Effector CD4-positive, alpha-beta T cell (primary cell): Measurements from ENCODE around the gene WNT7B. TPM values are rescaled to one million over a fixed set of nuclear protein-coding genes. Genes with fewer than 3 reads are reported as not detected.
A peak's percentile ranks its signal among the peaks of the same experiment; 100 is the strongest.

ENCODE experiments used
- DNase-seq: peaks from one replicate; pipeline ENCODE4 v3.0.0-alpha.2; 2020
- total RNA-seq: gene quantifications from one replicate; lab custom pipeline; 2026; lab: John Stamatoyannopoulos, UW

Gene WNT7B
- not detected for total RNA-seq

DNA sequence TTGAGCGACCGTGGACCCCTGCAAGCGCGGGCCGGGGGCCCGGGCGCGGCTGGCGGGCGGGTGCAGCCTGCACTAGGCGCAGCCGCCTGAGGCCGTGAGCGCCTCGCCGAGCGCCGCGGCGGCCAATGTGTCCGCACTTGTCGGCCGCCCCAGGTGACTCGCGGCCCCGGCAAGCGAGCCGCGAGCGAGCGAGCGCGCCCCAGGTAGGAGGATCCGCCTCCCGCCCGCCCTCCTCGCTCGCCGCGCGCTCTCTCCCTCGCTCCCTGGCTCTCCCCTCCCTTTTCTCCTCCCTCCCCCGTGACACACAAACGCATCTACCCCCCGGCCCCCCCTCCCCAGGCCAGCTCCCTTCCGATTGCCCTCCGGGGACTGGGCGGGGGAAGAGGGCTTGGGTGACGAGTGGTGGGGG is at the start of gene WNT7B:
WNT7B (minus strand) TSS at position 160 of the 409 bp plus-strand sequence. CDS start 408 bp downstream, outside the sequence.
- DNase-seq, result no peak

DNA sequence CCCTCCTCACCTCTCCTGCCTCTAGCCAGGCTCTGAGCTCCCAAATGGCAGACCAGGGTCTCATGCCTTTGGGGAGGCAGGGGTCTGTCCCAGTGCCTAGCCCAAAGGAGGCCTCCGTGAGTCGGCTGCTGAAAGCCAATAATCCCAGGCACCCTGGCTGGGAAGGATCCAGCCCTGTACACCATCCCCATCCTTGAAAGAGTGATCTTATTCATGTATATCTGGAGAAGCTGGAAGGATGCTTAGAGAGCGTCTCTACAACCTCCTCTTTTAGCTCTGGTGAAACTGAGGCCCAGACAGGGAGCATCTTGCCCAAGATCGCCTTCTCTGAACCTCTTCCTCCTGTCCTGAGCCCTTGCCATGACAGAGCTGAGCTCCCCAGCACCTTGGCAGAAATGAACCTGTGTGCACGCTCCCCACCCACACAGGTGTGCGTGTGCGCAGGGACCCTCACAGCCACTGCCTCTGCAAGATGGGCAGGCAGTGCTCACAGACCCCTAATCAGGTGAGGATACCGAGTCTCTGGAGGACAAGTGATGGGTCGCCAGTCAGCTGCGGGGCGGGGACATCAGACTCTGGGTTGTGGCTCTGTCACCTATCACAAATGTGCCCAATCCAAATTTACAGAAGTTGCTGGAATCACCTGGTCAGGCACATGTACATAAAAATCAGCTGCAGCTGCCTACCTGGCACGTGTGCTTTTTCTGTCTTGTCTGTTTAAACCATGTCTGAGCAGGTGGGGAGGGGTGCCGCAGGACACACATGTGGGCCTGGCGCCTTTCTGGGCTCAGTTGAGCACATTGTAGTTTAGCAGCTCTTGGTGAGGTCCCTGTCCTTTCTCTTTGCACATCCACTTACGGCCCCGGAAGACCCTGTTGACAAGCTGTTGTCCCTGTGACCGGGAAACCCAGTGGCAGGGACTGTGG is 49.3 kb upstream of the WNT7B start:
- DNase-seq, result no peak

DNA sequence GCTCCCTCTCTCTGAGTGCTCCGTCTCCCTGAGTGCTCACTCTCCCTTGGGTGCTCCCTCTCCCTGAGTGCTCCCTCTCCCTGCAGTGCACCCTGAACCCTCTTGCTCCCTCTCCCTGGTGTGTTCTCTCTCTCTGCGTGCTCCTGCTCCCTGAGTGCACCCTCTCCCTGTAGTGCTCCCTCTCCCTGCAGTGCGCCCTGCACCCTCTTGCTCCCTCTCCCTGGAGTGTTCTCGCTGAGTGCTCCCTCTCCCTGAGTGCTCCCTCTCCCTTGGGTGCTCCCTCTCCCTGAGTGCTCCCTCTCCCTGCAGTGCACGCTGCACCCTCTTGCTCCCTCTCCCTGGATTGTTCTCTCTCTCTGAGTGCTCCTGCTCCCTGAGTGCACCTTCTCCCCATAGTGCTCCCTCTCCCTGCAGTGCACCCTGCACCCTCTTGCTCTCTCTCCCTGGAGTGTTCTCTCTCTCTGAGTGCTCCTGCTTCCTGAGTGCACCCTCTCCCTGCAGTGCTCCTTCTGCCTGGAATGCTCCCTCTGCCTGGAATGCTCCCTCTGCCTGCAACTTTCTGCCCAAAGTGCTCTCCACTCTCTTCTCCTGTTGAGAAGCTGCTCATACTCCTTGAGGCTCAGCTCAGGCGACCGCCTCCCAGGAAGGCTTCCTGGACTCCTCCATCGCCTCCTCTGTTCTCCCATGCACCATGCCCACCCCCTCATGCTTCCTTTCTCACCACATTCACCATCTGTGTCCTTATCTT is 48.4 kb upstream of the WNT7B start:
- no peak for DNase-seq

DNA sequence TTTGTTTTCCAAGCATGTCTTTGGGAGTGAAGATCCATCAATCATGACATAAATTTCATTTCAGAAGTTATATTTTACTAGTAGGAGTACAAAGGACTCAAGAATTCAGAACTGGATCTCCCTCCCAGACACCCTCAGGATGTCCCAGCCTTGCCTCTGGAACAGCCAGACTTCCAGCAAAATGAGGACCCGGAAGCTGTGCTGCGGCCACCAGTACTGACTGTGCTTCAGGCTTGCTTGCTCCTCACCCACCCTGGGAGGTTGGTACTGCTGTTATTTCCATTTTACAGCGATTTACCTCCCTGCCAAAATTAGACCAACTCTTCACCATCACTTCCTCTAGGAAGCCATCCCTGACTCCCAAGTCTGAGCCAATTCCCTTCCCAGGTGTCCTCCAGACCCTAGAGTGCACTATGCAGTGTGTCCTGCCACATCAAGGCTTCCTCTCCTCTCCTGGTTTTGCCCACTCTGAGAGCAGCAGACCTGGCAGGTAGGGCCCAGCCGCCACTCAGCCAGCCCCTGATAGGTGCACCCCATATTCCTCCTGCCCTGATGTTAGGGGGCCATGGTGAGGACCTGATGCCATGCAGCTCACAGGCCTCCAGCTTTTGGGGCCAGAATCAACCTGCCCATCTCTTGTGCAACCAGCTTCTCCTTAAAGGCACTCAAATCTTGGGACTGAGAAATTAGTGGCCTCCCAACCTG is 47.3 kb upstream of the WNT7B start:
- no peak for DNase-seq

DNA sequence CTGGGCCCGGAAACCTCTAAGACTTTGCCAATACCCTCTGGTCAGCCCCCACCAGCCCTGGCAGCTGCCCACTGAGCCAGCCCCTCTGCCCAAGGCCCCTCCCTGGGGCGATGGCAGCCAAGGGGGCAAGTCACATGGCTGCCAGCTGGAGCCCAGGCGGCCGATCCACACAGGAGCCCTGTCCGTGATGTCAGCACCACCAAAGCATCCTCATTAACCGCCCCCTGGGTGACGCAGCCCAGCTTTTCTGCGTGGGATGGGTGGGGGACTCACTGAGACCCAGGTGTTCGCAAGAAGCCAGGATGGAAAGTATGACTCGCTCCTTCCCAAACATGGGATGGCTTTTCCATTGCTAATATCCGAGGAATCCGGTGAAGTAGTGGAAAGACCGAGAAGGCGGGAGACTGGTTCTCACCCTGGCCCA is 46.6 kb upstream of the WNT7B start:
- no peak for DNase-seq

DNA sequence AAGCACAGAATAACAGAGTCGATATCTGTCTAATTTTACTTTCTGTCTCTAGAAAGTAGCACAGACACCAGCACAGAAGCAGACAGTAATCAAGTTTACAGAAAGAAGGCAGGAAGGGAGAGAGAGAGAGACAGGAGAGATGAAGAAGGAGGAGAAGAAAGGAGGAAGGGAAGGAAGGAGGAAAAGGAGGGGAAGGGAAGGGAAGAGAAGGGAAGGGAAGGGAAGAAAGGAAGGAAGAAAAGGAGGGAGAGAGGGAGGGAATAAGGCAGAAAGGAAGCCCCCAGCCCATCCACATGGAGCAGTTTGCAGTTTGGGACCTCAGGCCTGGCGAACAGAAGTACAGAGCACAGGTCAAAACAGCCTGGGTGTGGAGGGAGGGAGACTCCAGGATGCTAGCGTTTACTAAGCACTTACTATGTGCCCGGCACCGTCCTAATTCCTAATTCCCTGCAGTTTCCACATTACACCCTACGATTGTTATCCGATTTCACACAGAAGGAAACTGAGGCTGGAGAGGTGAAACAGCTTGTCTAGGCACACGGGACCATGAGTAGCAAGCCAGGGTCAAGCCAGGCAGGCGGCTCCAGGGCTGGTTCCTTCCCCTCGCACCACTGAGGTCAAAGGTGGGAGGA is 46.0 kb upstream of the WNT7B start:
- no peak for DNase-seq

DNA sequence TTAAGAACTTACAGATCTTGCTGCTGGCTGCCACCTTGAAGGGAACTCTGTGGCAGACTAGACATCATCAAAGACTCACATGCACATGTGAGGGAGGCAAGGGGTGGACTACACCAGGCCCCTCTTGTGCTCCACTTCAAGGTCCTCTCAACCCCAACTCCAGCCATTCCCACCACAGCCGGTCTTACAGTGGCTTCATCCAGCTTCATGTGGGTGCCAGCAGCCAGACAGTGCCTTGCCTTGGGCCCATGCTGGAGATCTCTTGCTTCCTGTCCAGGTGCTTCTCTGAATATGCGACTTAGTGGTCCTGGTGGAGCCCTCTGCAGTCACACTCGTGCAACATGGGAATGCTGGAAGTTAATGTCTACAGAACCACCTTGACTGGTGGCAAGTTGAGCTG is 44.6 kb upstream of the WNT7B start:
- DNase-seq, result no peak

DNA sequence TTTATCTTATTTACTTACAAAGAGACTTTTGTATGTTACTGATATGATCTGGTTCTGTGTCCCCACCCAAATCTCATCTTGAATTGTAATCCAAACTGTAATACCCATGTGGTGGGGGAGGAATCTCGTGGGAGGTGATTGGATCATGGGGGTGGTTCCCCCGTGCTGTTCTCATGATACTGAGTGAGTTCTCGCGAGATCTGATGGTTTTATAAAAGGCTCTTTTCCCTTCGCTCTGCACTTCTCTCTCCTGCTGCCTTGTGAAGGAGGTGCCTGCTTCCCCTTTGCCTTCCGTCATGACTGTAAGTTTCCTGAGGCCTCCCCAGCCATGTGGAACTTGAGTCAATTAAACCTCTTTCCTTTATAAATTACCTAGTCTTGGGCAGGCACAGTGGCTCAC is 42.4 kb upstream of the WNT7B start:
- DNase-seq, result no peak

DNA sequence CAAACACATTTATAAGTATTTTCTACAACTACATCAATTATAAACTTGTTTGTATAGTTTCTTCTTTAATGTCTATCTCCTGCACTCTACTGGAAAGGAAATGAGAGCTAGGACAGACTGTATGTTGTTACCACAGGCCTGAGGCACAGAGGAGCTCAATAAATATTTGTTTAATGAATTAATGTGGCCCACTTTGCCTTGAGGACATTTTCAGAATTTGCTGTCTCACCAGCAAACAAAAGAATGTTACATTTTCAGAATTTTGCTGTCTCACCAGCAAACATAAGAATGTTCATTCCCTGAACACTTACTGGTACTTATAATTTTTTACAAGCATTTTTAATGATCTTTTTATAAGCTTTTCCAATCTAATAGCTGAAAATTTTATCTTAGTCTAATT is 41.9 kb upstream of the WNT7B start:
- DNase-seq, result no peak

DNA sequence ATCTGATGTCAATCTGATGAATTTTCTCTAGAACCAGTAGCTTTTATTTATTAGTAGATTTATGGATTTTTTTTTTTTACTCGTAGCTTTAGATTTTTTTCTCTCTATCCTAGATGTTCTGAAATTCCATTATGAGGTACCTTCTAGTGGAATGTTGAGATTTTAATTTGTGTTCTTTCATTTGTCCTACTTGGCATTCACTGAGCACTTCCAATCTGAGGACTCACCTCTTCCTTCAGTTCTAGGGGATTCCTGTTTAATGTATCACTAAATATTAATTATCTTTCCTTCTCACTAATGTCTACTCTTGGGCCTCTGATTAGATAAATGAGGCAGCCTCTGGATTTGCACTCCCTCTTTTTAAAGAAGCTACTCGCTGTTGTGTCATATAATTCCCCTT is 40.2 kb upstream of the WNT7B start:
- no peak for DNase-seq

DNA sequence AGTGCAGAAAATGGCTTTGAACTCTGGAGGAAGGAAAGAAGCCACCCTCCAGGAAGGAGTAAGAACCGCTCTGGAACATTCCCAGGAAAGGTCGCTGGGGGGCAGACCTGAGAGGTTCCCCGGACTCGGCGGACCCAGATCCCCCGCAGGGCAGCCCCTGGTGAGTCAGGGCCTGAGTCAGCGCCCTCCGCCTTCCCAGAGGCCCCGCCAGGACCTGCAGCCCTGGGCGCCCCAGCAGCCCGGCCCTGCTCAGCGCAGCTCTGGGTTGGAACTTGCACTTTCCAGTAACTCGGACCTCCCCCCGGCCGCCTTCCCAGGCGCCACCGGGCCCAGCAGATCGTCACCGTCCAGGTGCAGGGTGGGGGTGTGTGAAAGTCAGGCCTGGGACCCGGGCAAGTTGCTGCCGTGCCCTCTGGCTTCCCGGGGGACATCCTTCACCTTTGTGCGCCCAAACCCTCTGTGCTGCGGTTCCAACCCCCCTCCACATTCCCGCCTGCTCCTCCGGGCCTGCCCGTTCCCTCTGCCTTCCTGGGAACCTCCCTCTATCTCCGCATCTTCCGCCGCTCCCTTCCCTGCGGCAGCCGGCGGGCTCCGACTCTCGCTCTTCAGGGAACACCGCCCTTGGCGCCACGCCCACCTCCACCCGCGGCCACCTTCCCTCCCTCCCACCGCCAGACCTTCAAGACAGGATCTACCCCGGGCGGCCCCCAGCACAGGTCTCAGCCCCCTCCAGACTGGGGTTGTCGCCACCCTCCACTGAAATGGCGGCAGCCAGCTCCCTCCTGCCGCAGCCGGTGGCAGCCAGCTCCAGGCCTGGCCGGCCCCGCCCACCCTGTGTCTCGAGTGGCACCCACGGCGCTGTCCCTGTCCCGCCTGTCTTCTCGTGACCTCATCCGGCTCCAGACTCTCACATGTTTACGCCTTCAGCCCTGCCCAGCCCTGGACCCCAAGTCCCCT is 36.8 kb upstream of the WNT7B start:
- DNase-seq, result peak; percentile 72

DNA sequence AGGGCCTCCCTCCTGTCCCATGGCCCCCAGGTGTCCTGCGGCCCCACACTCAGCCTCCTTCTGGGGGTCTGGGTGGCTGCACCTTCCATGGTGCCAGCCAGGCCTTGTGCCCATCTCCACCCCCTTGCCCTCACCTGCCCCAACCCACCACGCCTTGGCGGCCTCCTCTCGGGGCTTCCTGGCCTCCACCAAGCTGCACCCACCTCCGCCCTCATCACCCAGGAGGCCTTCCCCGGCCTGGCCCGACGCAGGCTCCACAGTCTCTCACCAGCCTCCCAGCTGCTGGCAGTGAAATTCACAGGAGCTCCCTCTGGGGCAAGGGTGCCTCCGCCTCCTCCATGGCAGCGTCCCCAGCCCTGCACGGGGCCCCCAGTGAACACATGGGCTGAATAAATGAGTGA is 35.9 kb upstream of the WNT7B start:
- DNase-seq, result no peak

DNA sequence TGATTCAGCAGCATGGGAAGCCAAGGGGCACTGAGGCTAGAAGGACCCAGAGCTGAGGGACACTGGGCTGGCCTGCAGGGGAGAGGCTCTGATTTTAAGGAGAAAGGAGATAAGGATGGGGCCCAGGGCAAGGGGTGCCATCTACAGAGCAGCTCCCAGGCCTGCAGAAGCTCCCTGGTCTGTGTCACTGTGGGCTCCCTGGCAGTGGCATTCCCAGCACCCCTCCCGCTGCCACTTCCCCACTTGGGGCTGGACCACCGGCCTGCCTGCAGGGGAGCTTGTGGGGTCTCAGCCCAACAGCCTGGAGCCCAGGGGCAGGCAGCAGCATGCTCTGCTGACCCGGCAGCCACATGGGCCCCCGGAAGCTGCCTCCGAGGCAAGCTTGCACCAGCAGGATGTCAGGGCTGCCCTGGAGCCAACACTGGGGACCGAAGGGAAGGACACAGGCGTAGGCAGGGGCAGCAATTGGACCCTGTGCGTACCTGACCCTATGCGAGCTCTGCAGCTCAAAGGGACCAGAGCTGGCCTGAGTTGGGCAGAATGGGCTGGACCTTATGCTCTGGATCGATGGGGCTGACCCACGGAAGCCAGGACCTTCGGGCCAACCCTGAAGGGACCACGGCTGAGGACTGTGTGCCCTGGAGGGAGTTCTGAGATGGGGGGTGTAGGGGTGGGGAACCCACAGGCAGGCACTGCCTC is 35.4 kb upstream of the WNT7B start:
- DNase-seq, result no peak

DNA sequence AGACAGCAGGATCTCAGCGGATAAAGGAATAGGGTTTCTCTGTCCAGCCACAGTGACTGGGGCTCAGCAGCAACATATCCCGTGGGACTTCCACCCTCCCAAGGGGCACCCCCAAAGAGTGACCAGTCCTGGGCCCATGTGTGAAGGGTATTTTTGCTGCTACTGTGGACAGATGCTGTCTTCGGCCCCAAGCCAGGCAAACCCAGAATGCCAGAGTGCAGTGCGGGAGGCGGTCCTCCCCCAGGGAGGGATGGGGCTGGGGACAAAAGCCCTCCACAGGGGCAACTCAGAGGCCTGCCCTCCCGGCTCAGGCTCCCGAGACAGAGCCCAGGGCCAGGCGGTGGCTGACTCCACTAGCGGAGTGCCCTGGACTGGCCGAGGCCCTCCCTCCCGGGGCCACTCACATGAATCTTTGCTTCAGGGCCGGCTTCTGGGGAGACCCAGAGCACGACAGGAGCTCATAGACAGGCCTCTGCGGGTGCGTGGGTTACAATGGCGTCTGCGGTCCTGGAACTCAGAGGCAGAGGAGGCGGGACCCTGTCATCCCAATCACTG is 34.7 kb upstream of the WNT7B start:
- no peak for DNase-seq

DNA sequence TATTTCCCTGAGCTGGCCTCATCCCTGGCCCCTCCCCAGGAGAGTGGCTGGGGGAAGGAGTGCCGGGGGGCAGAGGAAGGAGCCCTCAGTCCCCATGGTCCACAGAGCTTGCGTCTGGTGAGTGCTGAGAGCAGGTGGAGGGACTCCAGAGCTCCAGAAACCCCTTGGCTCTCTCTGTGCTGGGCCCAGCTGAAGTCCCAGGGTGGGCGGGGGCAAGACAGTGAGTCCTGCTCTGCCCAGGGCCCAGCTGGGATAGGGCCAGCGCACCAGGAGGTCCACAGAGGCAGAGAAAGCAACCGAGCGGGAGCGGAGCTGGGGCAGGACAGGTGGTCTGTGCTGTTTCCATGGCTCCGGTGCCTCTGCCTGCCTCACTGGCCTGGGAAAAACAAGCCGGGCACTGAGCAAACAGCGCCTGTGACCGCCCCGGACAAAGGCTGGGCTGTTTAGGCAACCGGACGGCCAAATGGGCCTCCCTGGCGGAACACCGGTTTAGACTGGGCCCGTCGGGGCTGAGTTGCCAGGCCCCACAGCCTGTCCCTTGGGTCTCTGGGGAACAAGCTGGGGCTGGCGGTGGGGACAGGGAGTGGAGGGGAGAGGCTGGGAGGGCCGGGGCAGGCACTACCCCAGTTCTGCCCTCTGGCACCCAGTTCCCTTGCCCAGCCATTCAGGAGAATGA is 34.1 kb upstream of the WNT7B start:
- DNase-seq, result no peak

DNA sequence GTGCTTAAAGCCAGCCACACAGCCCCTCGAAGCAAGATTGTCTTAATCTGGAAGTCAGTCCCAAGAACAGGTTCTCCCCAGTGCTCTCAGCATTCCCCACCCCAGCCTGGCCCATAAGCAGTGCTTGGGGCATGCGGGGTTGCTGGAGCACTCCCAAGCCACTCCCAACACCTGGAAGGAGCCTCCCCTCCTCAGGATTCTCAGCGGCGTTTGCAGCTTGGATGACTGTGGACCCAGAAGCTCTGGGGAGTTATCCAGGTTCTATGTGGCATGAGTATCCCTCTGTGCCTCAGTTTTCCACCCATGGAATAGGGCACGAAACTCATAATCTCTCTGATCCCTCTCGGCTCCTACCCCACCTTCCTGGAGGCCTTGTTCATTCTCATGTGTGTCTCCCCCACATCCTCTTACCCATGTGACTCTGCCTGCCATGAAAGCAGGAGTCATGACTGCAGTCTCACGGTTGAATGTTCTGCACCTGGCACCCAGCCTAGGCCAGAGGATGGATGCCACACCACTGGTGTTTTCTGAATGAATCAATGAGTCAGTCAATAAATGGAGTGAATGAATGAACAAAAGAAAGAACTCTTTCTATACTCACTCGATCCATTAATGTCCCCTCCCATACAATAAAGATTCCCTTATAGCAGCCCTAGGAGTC is 33.4 kb upstream of the WNT7B start:
- no peak for DNase-seq

DNA sequence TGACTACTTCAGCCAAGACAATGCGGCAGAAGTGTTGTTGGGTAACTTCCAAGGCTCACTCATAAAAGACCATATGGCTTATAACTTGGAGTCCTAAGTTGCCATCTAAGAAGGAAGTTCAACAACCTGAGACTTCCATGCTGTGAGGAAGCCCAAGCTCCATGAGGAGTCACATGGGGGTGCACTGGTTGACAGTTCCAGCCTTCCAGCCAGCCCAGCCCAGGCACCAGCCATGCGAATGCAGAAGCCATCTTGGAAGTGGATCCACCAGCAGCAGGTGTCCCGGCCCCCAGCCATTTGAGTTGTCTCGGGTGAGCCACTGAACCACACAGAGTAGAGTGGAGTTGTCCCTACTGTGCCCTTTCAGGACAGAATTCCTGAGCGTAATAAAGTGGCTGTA is 32.8 kb upstream of the WNT7B start:
- DNase-seq, result no peak

DNA sequence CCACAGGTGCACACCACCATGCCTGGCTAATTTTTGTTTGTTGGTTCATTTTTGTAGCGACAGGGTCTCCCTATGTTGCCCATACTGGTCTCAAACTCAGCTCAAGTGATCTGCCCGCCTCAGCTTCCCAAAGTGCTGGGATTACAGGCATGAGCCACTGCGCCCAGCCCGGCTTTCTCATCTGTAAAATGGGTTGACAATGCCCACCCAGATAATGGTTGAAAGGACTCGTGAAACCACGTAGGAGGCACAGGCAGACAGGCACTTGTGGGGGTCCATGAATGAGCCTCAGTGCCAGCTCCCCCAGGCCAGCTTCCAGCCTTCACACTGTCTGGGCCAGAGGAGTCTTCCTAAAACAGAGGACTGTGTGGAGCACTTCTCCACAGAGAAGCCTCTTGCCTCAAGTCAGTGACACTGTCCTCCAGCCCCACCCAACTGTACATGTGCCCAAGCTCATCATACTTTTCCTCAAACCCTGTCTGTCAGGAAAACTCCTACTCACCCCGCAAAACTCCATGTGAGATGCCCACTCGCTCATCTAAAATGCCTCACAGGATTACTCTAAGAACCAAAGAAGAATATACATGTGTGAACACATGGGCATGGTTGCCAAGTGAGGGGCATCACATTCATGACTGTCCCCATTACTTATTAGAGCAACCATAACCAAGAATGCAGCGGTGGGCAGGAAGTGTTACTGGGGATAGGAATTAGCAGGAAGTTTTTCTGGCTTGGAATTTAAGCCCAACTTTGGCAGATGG is 32.1 kb upstream of the WNT7B start:
- DNase-seq, result no peak

DNA sequence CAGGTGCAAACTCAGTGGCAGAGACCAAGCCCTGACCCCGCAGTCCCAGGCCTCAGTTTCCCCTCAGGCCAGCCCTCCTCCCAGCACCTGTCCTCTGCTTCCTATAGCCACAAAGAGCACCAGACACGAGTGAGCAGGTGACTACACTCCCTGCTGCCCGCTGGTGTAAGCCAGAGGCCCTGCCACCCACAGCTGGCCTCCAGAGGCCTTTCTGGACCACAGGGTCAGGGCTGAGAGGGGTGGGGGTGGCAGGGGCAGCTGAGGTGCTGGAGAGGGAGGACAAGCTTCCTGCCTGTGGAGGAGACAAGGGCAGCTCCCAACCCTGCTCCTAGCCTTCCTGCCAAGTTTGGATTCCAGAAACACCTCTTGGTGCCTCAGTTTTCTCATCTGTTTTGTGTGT is 31.3 kb upstream of the WNT7B start:
- DNase-seq, result no peak
